ENCODE results near the gene GAPDHS. TPM values are rescaled to one million over a fixed set of nuclear protein-coding genes. Genes with fewer than 3 reads are reported as not detected.

GAPDHS gene
- total RNA-seq, 1 donor: not detected

DNA sequence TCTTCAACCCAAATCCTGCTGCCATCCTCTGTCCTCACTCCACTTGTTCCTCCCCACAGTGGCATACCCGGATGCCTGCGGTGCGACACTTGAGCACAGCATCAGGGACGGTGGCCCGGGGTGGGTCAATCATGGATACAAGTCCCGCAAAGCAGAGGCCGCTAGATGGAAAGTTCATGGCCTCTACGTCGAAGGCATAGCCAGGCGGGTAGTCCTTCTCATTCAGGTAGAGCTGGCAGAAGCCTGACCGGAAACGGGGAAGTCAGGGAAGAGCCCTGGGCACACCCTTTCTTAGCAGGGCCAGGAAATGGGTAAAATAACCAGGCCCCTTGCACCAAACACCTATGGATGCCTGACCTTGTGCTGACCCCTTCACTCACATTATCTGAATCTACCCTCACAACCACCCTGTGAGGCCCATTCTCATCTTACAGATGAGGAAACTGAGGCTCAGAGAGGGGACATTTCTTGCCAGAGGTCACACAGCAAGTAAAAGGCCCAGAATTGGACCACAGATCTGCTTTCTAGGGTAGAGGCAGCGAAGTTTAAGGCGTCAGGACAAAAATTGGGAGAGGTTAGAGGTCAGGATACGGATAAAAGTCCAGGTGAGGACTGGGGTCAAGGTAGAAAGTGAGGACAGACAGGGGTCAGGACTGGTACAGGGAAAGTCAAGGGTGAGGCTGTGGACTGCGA, 23.7 kb downstream of the GAPDHS start:
- no peak for DNase-seq (ENCODE audit: low read depth)
- TF ChIP-seq, protein P1, sequence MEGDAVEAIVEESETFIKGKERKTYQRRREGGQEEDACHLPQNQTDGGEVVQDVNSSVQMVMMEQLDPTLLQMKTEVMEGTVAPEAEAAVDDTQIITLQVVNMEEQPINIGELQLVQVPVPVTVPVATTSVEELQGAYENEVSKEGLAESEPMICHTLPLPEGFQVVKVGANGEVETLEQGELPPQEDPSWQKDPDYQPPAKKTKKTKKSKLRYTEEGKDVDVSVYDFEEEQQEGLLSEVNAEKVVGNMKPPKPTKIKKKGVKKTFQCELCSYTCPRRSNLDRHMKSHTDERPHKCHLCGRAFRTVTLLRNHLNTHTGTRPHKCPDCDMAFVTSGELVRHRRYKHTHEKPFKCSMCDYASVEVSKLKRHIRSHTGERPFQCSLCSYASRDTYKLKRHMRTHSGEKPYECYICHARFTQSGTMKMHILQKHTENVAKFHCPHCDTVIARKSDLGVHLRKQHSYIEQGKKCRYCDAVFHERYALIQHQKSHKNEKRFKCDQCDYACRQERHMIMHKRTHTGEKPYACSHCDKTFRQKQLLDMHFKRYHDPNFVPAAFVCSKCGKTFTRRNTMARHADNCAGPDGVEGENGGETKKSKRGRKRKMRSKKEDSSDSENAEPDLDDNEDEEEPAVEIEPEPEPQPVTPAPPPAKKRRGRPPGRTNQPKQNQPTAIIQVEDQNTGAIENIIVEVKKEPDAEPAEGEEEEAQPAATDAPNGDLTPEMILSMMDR (IDR thresholded peaks at IDR 0.05; ENCODE audit: insufficient read depth, low read depth, low read length): no peak

DNA sequence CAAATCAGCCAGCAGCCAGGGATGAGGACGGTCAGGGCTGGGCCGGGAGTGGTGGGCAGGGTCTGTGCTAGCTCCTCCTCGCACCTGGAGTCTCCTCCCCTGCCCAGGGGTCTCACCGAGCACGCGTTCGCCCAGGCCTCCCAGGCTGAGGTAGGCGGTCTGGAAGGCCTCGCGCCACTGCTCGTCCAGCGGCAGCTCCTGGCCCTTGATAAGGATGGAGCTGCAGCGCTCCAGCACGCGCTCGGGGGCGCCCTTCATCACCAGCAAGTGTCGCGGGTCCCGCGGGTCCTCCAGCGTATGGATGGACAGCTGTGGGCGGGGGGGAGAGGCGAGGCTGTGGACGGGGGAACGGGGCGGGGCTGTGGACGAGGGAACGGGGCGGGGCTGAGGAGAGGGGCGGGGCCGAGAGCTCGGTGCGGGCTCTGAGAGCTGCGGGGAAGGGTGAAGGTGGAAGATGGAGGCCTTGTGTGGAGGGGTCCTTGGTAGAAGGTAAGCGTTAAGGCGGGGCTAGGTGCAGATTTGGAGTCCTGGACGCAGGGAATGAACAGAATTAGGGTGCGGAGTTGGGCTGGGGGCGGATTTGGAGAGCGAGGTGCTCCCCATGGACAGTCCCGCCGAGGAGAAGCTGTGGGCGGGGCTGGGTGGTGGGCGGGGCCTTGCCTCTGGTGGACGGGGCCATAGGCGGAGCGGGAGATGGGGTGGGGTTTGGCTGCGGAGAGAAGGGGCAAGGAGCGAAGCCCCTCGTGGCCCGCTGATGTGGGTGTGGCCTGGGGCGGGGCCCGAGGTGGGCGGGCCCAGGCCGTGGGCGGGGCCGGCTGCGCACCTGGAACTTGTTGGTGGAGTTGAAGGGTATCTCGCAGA, 24.5 kb downstream of the GAPDHS start:
- TF ChIP-seq, protein P1 (IDR thresholded peaks at IDR 0.05; ENCODE audit: insufficient read depth, low read depth, low read length): no peak
- peak overlapping the region; percentile 63 for H3K4me3 ChIP-seq (ENCODE audit: low read depth, low read length)
- DNase-seq (ENCODE audit: low read depth): peak; percentile 47

More for the DNA sequence above, 23.7 kb downstream of the GAPDHS start:
- H3K4me3 ChIP-seq (ENCODE audit: low read depth, low read length): no peak overlapping the region

DNA sequence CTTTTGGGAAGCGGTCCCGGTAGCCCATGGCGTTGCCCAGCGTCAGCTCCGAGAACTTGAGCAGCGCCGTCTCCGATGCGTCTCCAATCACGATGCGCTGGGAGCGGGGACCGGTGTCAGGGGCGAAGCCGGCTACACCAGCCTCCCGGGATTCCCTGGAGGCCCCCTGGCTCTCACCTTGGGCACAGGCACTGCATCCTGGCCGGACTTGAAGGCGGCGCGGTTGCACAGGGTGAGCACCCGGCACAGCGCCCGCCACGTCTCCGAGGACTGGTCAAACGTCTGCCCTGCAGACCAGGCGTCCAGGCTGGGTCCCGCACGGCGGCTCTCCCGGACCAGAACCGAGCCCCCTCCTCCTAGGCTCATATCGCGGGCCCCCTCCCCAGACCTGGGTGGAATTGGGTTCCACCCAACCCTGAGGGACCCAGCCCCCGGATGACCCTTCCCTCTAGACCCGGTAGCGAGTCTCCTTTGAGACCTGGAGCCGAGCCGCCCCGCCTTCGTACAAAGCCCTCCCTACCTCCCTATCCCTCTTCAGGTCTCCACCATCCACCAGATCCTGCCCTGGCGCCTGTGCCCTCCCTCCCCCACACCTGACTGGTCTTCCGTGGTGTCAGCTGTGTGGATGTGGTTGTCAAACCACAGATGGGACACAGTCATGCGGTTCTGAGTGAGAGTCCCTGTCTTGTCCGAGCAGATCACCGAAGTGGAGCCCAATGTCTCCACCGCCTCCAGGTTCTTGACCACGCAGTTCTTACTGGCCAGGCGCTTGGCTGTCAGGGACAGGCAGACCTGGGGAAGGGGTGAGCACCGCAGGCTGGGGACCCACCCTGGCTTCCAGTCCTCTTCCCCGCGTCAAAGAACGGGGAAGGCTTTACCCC, 25.4 kb downstream of the GAPDHS start:
- TF ChIP-seq, protein P1 (IDR thresholded peaks at IDR 0.05; ENCODE audit: insufficient read depth, low read depth, low read length): no peak
- H3K4me3 ChIP-seq (ENCODE audit: low read depth, low read length): peak overlapping the region; percentile 63
- no peak for DNase-seq (ENCODE audit: low read depth)

DNA sequence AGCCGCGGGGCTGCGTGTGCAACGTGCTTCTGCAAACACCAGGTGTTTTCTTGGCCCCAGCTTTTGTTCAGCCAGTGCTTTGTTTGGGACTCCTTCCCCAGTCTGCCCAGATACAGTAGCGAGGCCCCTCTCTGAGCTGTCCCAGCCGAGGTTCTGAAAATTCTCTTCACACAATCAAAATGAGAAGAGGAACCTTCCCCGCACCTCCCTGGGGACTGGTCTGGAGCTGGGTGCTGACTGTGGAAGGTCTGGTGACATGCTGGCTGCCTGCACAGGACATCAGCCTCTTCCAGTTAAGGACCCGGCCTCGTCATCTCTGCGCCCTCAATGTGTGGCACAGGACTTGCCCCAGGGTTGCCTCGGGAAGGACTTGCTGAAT, 26.0 kb downstream of the GAPDHS start:
- no peak for DNase-seq (ENCODE audit: low read depth)

DNA sequence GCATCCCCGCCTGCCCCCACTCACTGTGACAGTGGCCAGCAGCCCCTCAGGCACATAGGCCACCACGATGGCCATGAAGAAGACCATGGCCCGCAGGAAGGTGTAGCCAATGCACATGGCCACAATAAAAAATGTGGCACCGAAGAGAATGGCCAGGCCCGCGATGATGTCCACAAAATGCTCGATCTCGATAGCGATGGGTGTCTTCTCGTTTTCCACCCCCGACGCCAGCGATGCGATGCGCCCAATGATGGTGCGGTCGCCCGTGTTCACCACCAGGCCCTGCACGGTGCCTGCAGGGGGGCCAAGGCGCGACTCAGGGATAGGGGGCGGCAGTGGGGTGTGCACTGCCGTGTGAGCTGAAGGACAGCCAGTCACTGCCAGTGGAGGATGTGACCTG, 26.5 kb downstream of the GAPDHS start:
- no peak overlapping the region for H3K4me3 ChIP-seq (ENCODE audit: low read depth, low read length)
- no peak for DNase-seq (ENCODE audit: low read depth)
- TF ChIP-seq, protein P1 (IDR thresholded peaks at IDR 0.05; ENCODE audit: insufficient read depth, low read depth, low read length): no peak

More for the DNA sequence above, 26.0 kb downstream of the GAPDHS start:
- no peak overlapping the region for H3K4me3 ChIP-seq (ENCODE audit: low read depth, low read length)
- TF ChIP-seq, protein P1 (IDR thresholded peaks at IDR 0.05; ENCODE audit: insufficient read depth, low read depth, low read length): no peak

DNA sequence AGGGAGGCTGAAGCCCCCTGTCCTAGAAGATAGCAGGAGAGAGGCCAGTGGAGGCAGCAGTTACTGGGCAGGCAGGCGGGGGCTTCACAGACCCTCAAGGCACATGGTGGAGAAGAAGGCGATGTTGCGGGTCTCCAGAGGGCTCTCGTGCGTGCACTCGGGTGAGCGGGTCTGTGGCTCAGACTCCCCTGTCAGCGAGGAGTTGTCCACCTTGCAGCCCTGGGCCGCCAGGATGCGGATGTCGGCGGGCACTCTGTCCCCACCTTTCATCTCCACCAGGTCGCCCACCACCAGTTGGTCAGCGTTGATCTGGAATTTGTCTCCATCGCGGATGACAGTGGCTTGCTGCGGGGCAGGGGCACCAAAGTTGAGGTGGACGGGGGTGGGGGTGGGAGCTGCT, 27.0 kb downstream of the GAPDHS start:
- DNase-seq (ENCODE audit: low read depth): no peak
- TF ChIP-seq, protein P1 (IDR thresholded peaks at IDR 0.05; ENCODE audit: insufficient read depth, low read depth, low read length): no peak
- H3K4me3 ChIP-seq (ENCODE audit: low read depth, low read length): no peak overlapping the region
